Uterus (tissue), 4 donors: ENCODE measurements around the gene RFK. TPM values are rescaled to one million over a fixed set of nuclear protein-coding genes. Genes with fewer than 3 reads are reported as not detected.

ENCODE experiments used
- DNase-seq, 2 donors: peaks; one replicate each; pipeline ENCODE4 v3.0.0-alpha.2; 2019 to 2020
- H3K27ac ChIP-seq, 2 donors: fragments of 200-600 bp; sonication (generic); 1 replicate in 1 of 2; 2 replicates in 1 of 2; pipeline ENCODE4 v1.5.1; 2016 to 2018
- H3K27me3 ChIP-seq, 2 donors: fragments of 200-600 bp; sonication (generic); one replicate each; pipeline ENCODE4 v1.5.1; 2018 to 2019; ENCODE audit warnings: control low read depth in 1 of 2
- H3K36me3 ChIP-seq, 2 donors: fragments of 200-600 bp; sonication (generic); one replicate each; pipeline ENCODE4 v1.5.1; 2019; ENCODE audit warnings: control low read depth in 1 of 2
- H3K4me1 ChIP-seq, 2 donors: fragments of 200-600 bp; sonication (generic); one replicate each; pipeline ENCODE4 v1.5.1; 2018 to 2019; ENCODE audit warnings: control low read depth in 1 of 2
- H3K4me3 ChIP-seq, 2 donors: fragments of 200-600 bp; sonication (generic); 1 replicate in 1 of 2; 2 replicates in 1 of 2; pipeline ENCODE4 v1.5.1; 2018 to 2019; ENCODE audit warnings: mild to moderate bottlenecking in 1 of 2
- H3K9me3 ChIP-seq, 2 donors: fragments of 200-600 bp; sonication (generic); one replicate each; pipeline ENCODE4 v1.5.1; 2019; ENCODE audit warnings: control low read depth in 1 of 2
- POLR2A ChIP-seq, 2 donors: fragments of 450-650 bp; IDR thresholded peaks; one replicate each; pipeline ENCODE4 v1.6.1; 2016; ENCODE audit warnings: antibody characterized with exemption in 2 of 2, mild to moderate bottlenecking in 1 of 2, moderate library complexity in 1 of 2
- intact Hi-C: fragments of 100-400 bp; cut with DNase I; formaldehyde crosslinking; loops from one replicate; pipeline ENCODE4 v1.15.1; 2023; ENCODE audit warnings: low total_unique reads
- total RNA-seq, 4 donors: library from RNA; depleted of rRNA in 3 of 4; stranded (reverse); fragments of >200 nt in 3 of 4; gene quantifications; one replicate each; pipeline versions ENCODE4 v1.1.0 to v1.2.4, GENCODE V29; 2014 to 2023
- TF ChIP-seq, protein P1 (sequence below), 4 experiments: fragments of 200-600 bp in 2 of 4; fragments of 450-650 bp in 2 of 4; sonication (generic) in 2 of 4; IDR thresholded peaks; one replicate each; pipeline ENCODE4 v1.5.1; 2016 to 2019; ENCODE audit warnings: antibody characterized with exemption in 4 of 4, mild to moderate bottlenecking in 2 of 4, moderate library complexity in 1 of 4
- donor health status: DM: yes; HTN: yes; CAD: no.

The RFK gene
- total RNA-seq, 4 donors from 2014 or later, result 15.6 to 31.0 (median 19.2) TPM

DNA sequence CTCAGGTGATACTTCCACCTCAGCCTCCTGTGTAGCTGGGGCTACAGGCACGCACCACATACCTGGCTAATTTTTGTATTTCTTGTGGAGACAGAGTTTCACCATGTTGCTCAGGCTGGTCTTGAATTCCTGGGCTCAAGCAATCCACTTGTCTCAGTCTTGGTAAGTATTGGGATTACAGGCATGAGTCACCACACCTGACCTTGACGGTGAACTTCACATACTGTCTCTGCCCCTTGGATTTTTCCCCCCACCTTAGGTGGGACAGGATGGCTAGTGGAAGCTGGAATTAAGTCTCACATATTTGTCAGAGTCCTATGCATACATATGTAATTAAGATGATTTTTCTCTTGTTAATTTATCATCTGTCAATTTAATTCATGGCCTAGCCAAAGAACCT lies 20.9 kb upstream of the RFK start:
- DNase-seq, result no peak
- H3K36me3 ChIP-seq, result no peaks in the 10 kb centered on the region
- no peaks in the 10 kb centered on the region for H3K4me1 ChIP-seq
- TF ChIP-seq, protein P1, sequence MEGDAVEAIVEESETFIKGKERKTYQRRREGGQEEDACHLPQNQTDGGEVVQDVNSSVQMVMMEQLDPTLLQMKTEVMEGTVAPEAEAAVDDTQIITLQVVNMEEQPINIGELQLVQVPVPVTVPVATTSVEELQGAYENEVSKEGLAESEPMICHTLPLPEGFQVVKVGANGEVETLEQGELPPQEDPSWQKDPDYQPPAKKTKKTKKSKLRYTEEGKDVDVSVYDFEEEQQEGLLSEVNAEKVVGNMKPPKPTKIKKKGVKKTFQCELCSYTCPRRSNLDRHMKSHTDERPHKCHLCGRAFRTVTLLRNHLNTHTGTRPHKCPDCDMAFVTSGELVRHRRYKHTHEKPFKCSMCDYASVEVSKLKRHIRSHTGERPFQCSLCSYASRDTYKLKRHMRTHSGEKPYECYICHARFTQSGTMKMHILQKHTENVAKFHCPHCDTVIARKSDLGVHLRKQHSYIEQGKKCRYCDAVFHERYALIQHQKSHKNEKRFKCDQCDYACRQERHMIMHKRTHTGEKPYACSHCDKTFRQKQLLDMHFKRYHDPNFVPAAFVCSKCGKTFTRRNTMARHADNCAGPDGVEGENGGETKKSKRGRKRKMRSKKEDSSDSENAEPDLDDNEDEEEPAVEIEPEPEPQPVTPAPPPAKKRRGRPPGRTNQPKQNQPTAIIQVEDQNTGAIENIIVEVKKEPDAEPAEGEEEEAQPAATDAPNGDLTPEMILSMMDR (IDR thresholded peaks at IDR 0.05), result no peak
- TF ChIP-seq POLR2A (IDR thresholded peaks at IDR 0.05), result no peak
- no peak overlapping the region for H3K4me3 ChIP-seq
- H3K27me3 ChIP-seq, result no peaks in the 10 kb centered on the region
- intact Hi-C loops, result no loop called here
- H3K27ac ChIP-seq, result no peak overlapping the region
- H3K9me3 ChIP-seq, result no peaks in the 10 kb centered on the region

DNA sequence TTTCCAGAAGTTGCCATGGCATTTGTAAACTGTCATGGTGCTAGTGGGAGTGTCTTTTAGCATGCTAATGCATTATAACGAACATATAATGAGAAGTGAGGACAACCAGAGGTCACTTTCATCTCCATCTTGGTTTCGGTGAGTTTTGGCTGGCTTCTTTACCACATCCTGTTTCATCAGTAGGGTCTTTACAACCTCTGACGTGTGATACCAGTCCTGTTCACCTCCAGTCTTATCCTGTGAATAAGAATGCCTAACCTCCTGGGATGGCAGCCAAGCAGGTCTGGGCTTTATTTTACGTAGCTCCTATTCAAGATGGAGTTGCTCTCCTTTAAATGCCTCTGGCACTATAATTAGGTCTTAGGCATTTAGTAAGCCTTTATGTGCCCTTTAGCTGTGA lies 20.4 kb upstream of the RFK start:
- intact Hi-C loops, result no loop called here
- Histone ChIP-seq H3K27ac (no peak overlapping the region), H3K9me3 (no peaks in the 10 kb centered on the region), H3K4me1 (no peaks in the 10 kb centered on the region), H3K36me3 (no peaks in the 10 kb centered on the region), H3K4me3 (no peak overlapping the region), H3K27me3 (no peaks in the 10 kb centered on the region)
- no peak for TF ChIP-seq POLR2A (IDR thresholded peaks at IDR 0.05)
- TF ChIP-seq, protein P1 (IDR thresholded peaks at IDR 0.05), result no peak
- DNase-seq, result no peak

DNA sequence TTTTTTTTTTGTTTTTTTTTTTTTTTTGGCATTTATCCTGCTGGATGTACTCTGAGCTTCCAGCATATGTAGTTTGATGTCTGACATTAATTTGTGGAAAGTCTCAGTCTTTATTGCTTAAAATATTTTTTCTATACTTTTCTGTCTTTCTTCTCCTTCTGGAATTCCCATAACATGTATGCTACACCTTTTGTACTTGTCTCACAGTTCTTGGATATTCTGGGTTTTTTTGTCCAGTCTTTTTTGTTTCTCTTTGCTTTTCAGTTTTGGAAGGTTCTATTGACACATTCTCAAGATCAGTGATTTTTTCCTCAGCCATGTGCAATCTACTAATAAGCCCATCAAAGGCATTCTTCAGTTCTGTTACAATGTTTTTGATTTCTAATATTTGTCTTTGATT lies 19.4 kb upstream of the RFK start:
- no peak for TF ChIP-seq POLR2A (IDR thresholded peaks at IDR 0.05)
- TF ChIP-seq, protein P1 (IDR thresholded peaks at IDR 0.05), result no peak
- no peak for DNase-seq
- no peaks in the 10 kb centered on the region for H3K36me3 ChIP-seq

DNA sequence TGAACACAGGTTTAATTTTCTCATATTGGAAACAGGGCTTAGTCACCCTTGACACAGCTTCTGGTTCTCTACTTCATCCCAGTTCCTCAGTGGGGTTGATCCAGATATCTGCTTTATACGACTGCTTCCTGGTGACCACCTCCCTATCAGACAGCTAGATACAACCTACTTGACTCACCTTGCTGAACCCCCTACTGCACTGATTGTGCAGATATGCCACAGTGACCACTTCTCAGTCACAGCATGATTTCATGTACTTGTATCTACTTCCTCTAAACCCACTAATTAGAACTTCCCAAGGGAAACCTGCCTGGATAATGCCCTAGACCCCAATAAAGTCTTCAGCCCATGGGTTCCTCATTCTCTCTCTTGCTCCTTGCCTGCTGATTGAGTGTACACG lies 18.4 kb upstream of the RFK start:
- intact Hi-C loops, result no loop called here
- DNase-seq, result no peak
- H3K4me1 ChIP-seq, result no peaks in the 10 kb centered on the region
- TF ChIP-seq, protein P1 (IDR thresholded peaks at IDR 0.05), result no peak
- no peak for TF ChIP-seq POLR2A (IDR thresholded peaks at IDR 0.05)
- H3K36me3 ChIP-seq, result no peaks in the 10 kb centered on the region
- H3K4me3 ChIP-seq, result no peak overlapping the region
- no peak overlapping the region for H3K27ac ChIP-seq
- H3K27me3 ChIP-seq, result no peaks in the 10 kb centered on the region
- H3K9me3 ChIP-seq, result no peaks in the 10 kb centered on the region

More for the DNA sequence above, 19.4 kb upstream of the RFK start:
- no peaks in the 10 kb centered on the region for H3K27me3 ChIP-seq
- H3K9me3 ChIP-seq, result no peaks in the 10 kb centered on the region
- no peak overlapping the region for H3K4me3 ChIP-seq
- H3K27ac ChIP-seq, result no peak overlapping the region
- no peaks in the 10 kb centered on the region for H3K4me1 ChIP-seq
- intact Hi-C loops, result no loop called here

DNA sequence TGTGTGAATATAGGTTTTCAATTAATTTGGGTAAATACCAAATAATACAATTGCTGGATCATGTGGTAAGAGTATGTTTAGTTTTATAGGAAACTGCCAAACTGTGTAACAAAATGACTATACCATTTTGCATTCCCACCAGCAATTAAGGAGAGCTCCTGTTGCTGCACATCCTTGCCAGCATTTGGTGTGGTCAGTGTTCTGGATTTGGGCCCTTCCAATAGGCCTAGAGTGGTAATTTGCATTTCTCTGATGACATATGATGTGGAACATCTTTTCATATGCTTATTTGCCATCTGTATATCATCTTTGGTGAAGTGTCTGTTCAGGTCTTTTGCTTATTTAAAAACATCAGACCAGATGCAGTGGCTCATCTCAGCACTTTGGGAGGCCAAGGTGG lies 11.6 kb upstream of the RFK start:
- Histone ChIP-seq H3K27ac (no peak overlapping the region), H3K36me3 (no peaks in the 10 kb centered on the region), H3K9me3 (no peaks in the 10 kb centered on the region), H3K4me3 (no peak overlapping the region), H3K4me1 (no peaks in the 10 kb centered on the region), H3K27me3 (no peaks in the 10 kb centered on the region)
- intact Hi-C loops, result no loop called here
- DNase-seq, result no peak
- no peak for TF ChIP-seq POLR2A (IDR thresholded peaks at IDR 0.05)
- TF ChIP-seq, protein P1 (IDR thresholded peaks at IDR 0.05), result no peak
